HL-60 (cell line): ENCODE results near the gene SLC23A3.

Source experiments
- POLR2AphosphoS5 ChIP-seq: IDR thresholded peaks from 2 replicates; pipeline ENCODE4 v1.6.1; 2012; ENCODE audit warnings: low read depth
- TF ChIP-seq, protein P1 (sequence below): IDR thresholded peaks from one replicate; pipeline ENCODE4 v1.5.1; 2011; ENCODE audit warnings: low read length, control low read depth, inconsistent platforms; ENCODE audit not compliant: insufficient read depth

DNA sequence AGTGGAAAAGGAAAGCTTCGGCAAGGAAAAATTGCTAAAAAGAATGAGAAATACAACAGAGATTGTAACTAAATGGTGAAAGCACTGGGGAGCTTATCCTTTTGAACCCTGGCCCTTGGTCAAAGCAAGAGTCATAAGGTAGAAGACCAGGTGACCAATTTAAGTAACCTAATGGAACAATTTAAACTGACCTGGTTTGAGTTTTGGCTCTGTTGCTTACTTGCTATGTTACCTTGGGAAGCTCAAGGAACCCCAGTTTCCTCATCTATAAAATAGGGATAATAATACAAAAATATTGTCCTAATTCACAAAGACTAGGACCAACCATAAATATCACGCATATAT is 57.8 kb downstream of the SLC23A3 start:
- TF ChIP-seq, protein P1, sequence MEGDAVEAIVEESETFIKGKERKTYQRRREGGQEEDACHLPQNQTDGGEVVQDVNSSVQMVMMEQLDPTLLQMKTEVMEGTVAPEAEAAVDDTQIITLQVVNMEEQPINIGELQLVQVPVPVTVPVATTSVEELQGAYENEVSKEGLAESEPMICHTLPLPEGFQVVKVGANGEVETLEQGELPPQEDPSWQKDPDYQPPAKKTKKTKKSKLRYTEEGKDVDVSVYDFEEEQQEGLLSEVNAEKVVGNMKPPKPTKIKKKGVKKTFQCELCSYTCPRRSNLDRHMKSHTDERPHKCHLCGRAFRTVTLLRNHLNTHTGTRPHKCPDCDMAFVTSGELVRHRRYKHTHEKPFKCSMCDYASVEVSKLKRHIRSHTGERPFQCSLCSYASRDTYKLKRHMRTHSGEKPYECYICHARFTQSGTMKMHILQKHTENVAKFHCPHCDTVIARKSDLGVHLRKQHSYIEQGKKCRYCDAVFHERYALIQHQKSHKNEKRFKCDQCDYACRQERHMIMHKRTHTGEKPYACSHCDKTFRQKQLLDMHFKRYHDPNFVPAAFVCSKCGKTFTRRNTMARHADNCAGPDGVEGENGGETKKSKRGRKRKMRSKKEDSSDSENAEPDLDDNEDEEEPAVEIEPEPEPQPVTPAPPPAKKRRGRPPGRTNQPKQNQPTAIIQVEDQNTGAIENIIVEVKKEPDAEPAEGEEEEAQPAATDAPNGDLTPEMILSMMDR: no peak
- TF ChIP-seq POLR2AphosphoS5: no peak
